ENCODE results near the gene KANK2.
A peak's percentile ranks its signal among the peaks of the same experiment; 100 is the strongest.
"Not testable (repeated sequence)": the region's sequence is repeated elsewhere in the genome, so short reads cannot be mapped to it uniquely, and the experiment has no call there.

The KANK2 gene

GRCh38 chr19:11169896-11170678 lies 27.3 kb downstream of the KANK2 start:
- no peak for DNase-seq

- no peak for DNase-seq
These were observed 28.8 kb downstream of the KANK2 start for GRCh38 chr19:11168568-11168967.

GRCh38 chr19:11166281-11167142 lies 30.8 kb downstream of the KANK2 start:
- no peak for DNase-seq

GRCh38 chr19:11165486-11166030 lies 31.8 kb downstream of the KANK2 start:
- no peak for DNase-seq

GRCh38 chr19:11164879-11165406 lies 32.4 kb downstream of the KANK2 start:
- no peak for DNase-seq

GRCh38 chr19:11164296-11164695 lies 33.0 kb downstream of the KANK2 start:
- no peak for DNase-seq

GRCh38 chr19:11160440-11160768 lies 36.9 kb downstream of the KANK2 start:
- DNase-seq: not testable (repeated sequence)

GRCh38 chr19:11159598-11160439 lies 37.5 kb downstream of the KANK2 start:
- DNase-seq: no peak

GRCh38 chr19:11155373-11156120 lies 41.8 kb downstream of the KANK2 start, which contains the start of gene SPC24:
Gene SPC24, minus strand, starts transcription at chr19:11155782. Its CDS starts 6 bp downstream, at chr19:11155776.
- DNase-seq: peak; percentile 98

- DNase-seq: no peak
These were observed 42.7 kb downstream of the KANK2 start for GRCh38 chr19:11154683-11155047.

- no peak for DNase-seq
These were observed 44.9 kb downstream of the KANK2 start for GRCh38 chr19:11152318-11153062.

- DNase-seq: no peak
These were observed 46.2 kb downstream of the KANK2 start for GRCh38 chr19:11151181-11151580.

GRCh38 chr19:11148001-11148400 lies 49.3 kb downstream of the KANK2 start:
- no peak for DNase-seq

- DNase-seq: no peak
These were observed 51.8 kb downstream of the KANK2 start for GRCh38 chr19:11145536-11145924.

- peak; percentile 41 for DNase-seq
These were observed 54.7 kb downstream of the KANK2 start for GRCh38 chr19:11142528-11143171.

GRCh38 chr19:11141937-11142527 lies 55.3 kb downstream of the KANK2 start:
- no peak for DNase-seq

GRCh38 chr19:11140896-11141295 lies 56.4 kb downstream of the KANK2 start:
- DNase-seq: no peak

GRCh38 chr19:11140023-11140538 lies 57.3 kb downstream of the KANK2 start:
- DNase-seq: not testable (repeated sequence)

- DNase-seq: peak; percentile 57
These were observed 58.6 kb downstream of the KANK2 start for GRCh38 chr19:11138601-11139300.
